A549 treated with ZK216348 at 1 μM for 4 hours (cell line): ENCODE results near the gene HBS1L. TPM values are rescaled to one million over a fixed set of nuclear protein-coding genes. Genes with fewer than 3 reads are reported as not detected.

ENCODE experiments used
- total RNA-seq: library from RNA; stranded (reverse); fragments of 200-300 nt; extraction: Qiagen RNA extraction; gene quantifications from 5 replicates; pipeline ENCODE4 v1.2.3, GENCODE V29; 2022; ENCODE audit warnings: low read depth

HBS1L gene
- 28.9 to 35.8 TPM (median 33.5 TPM) in 5 replicates for total RNA-seq

GRCh38 chr6:135054569-135055498 lies at the start of gene HBS1L:
TSS of gene HBS1L (minus strand) at chr6:135054822. CDS start at chr6:135054691, 131 bp downstream.

GRCh38 chr6:134949927-134950326 lies 104.7 kb downstream of the HBS1L start, which contains the start of gene ALDH8A1:
TSS of gene ALDH8A1 (minus strand) at chr6:134950101. CDS start at chr6:134950053, 48 bp downstream.

Other genes with a start within 250 kb of the HBS1L start
- 0.13 to 0.33 TPM (median 0.27 TPM) in 5 replicates for gene ALDH8A1, start 104.7 kb downstream of the HBS1L start, total RNA-seq
- 0.52 to 1.1 TPM (median 0.77 TPM) in 5 replicates for gene MYB, start 126.5 kb upstream of the HBS1L start, total RNA-seq